ENCODE results near the gene RAP1GAP.

Gene RAP1GAP

DNA sequence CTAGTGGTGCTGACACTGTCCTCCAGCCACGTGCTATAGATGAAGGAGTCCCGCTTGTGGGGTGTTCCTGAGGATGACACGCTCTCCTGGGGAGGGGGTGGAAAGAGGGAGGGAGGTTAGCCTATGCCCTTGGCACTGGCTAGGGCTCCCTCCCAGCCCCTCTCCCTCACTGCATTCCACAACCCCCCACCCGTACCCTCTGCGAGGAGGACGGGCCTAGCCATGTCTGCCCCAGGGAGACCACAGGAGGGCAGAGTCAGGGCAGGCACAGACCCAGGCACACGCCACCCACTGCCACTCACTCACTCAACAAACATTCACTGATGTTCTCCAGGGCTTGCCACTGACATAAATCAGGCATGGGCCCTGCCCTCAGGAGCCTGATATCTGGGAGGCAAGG lies 70.7 kb downstream of the RAP1GAP start:
- TF ChIP-seq, protein P1, sequence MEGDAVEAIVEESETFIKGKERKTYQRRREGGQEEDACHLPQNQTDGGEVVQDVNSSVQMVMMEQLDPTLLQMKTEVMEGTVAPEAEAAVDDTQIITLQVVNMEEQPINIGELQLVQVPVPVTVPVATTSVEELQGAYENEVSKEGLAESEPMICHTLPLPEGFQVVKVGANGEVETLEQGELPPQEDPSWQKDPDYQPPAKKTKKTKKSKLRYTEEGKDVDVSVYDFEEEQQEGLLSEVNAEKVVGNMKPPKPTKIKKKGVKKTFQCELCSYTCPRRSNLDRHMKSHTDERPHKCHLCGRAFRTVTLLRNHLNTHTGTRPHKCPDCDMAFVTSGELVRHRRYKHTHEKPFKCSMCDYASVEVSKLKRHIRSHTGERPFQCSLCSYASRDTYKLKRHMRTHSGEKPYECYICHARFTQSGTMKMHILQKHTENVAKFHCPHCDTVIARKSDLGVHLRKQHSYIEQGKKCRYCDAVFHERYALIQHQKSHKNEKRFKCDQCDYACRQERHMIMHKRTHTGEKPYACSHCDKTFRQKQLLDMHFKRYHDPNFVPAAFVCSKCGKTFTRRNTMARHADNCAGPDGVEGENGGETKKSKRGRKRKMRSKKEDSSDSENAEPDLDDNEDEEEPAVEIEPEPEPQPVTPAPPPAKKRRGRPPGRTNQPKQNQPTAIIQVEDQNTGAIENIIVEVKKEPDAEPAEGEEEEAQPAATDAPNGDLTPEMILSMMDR (IDR thresholded peaks at IDR 0.05; ENCODE audit: low read depth, low read length) = no peak
- H3K4me3 ChIP-seq (ENCODE audit: low read depth, low read length) = no peak overlapping the region

DNA sequence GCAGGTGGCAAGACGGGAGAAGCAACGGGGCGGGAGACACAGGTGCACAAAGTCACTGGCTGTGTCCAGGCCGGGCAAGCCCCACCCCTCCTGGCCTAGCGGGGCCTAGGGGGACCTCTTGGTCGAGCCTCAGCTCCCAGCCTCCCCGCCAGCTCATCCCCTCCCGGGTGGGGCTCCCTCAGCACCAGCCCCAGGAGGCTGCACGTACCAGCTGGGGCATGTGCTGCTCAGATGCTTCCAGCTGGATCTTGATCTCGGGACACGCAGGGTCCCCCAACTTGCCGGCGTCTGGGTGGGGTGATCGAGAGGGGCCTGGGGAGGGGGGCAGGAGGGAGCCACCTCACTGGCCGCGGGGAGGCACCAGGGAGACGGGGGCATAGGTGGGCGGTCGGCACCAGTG lies 71.4 kb downstream of the RAP1GAP start:
- H3K4me3 ChIP-seq (ENCODE audit: low read depth, low read length) = no peak overlapping the region
- TF ChIP-seq, protein P1 (IDR thresholded peaks at IDR 0.05; ENCODE audit: low read depth, low read length) = no peak

DNA sequence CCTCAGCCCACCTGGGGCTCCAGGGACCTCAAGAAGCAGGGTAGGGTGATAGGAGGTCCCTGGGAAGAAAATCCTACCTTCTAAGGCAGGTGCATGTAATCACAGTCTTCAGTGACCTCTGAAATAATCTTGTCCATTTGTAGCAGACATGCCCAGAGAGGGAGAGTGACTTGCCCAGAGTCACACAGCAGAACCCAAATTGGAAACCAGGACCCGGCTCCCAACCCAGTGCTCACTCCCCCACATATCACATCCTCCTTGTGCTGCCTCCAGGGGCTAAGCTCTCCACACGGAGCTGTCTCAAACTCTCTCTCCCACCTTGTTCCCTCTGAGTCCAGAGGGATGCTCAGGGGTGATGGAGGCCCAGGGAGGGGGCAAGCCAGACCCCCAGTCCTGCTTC lies 72.5 kb downstream of the RAP1GAP start:
- TF ChIP-seq, protein P1 (IDR thresholded peaks at IDR 0.05; ENCODE audit: low read depth, low read length) = no peak

DNA sequence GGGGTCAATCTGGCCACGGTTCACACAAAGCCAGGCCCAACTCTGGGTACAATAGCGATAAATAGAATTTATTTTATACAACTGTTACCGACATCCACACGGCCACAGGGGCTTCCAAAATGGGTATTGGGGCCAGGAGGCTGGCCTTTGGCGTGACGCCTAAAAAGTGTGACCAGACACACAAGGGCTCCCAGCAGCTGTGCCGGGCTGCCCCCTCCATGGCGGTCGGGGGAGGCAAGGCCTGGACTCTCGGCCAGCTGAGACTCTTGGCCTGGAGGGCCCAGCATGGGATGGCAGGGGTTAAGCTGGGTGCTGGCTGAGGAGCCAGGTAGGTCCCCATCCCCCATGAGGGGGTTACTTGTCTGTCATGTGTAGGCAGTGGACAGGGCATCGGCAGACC lies 73.0 kb downstream of the RAP1GAP start:
- TF ChIP-seq, protein P1 (IDR thresholded peaks at IDR 0.05; ENCODE audit: low read depth, low read length) = no peak
- no peak overlapping the region for H3K4me3 ChIP-seq (ENCODE audit: low read depth, low read length)

More for the DNA sequence above, 72.5 kb downstream of the RAP1GAP start:
- H3K4me3 ChIP-seq (ENCODE audit: low read depth, low read length) = no peak overlapping the region

DNA sequence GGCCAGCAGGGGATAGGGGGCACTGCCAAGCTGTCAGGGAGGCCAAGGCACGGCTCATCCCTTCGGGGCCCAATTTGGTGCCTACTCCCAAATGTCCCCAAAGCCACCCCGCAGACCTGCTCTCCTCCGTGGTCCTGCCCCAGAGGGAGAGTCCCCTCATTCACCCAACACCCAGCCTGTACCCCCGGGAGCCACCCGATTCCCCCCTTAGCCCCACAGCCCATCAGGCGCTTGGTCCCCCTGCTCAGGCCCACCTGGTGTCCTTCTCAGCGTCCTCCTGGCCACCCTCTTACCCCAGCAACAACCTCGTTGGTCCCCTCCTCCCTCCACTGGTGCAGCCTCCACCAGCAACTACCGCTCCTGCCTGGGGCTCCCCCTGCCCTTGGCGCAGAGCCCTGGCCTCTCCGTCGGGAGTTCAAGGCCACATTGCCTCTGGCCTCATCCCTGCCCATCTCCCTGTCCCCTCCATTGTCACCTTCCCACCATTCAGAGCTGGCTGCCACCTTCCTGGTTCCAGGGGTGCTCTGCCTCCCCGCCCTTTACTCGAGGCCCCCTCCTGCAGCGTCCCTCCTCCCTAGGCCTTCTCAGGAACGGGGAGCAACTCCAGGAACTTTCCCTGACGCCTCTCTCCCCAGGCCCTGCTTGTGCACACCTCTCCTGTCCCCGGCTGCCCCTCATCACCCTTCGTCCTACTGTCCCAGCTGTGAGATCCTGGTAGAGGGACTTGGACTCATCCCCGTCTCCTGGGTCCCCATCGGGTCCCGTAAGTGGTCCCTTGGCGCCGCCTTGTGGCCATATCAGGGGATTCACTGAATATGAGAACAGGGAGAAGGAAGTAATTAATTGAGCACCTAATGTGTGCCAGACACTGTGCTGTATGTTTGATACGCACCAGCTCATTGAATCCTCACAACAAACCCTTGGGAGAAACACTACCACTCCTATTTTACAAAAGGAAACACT lies 73.9 kb downstream of the RAP1GAP start:
- no peak overlapping the region for H3K4me3 ChIP-seq (ENCODE audit: low read depth, low read length)

DNA sequence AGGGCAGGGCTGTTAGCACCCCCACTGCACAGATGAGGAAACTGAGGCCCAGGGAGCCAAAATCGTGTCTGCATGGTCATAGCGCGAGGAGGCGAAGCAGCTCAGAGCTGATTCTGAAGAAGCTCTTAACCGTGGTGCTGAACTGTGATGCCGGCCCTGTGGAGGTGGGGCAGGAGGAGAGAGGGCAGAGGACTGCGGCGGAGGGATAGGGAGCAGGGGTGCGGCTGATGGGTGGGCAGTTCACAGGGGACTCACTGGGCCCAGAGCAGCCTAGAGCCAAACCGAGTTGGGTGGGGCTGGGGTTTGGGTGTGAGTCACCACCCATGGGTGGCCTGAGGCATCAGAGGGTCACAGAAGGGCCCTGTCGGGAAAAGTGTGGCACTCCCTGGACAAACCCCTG lies 74.7 kb downstream of the RAP1GAP start:
- TF ChIP-seq, protein P1 (IDR thresholded peaks at IDR 0.05; ENCODE audit: low read depth, low read length) = no peak
- H3K4me3 ChIP-seq (ENCODE audit: low read depth, low read length) = no peak overlapping the region

More for the DNA sequence above, 73.9 kb downstream of the RAP1GAP start:
- TF ChIP-seq, protein P1 (IDR thresholded peaks at IDR 0.05; ENCODE audit: low read depth, low read length) = peak; percentile 88

DNA sequence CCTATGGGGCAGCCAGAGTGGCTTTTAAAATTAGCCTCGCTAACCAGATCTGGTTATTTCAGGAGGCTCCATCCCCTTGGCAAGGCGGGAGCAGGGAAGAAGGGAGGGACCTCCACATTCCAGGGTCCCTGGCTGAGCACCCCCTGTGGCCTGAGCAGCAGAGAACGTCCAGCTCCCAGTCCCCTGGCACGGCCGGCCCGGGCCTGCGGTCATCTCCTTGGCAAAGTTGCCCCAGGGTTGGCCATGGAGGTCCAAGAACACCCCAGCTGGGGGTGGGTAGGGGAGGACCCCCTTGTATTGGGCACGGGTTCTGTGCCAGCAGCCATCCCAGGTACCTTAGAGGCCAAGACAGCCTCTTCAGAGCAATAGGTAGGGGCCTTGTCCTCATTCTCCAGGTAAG lies 75.9 kb downstream of the RAP1GAP start:
- TF ChIP-seq, protein P1 (IDR thresholded peaks at IDR 0.05; ENCODE audit: low read depth, low read length) = no peak

More for the DNA sequence above, 75.9 kb downstream of the RAP1GAP start:
- no peak overlapping the region for H3K4me3 ChIP-seq (ENCODE audit: low read depth, low read length)
